Gastroesophageal sphincter (tissue), 4 donors: ENCODE results near the gene PTTG1. TPM values are rescaled to one million over a fixed set of nuclear protein-coding genes. Genes with fewer than 3 reads are reported as not detected.

Experiments
- ATAC-seq: fragments of 150-250 bp; one replicate; pipeline ENCODE4 v1.9.1; 2016; ENCODE audit warnings: mild to moderate bottlenecking, moderate library complexity
- H3K27ac ChIP-seq, 4 donors: fragments of 200-600 bp; sonication (generic) in 3 of 4; 1 replicate in 3 of 4; 2 replicates in 1 of 4; pipeline ENCODE4 v1.5.1; 2016 to 2019
- H3K27me3 ChIP-seq: fragments of 200-600 bp; sonication (generic); one replicate; pipeline ENCODE4 v1.5.1; 2019
- H3K36me3 ChIP-seq, 2 donors: fragments of 200-600 bp; sonication (generic); one replicate each; pipeline ENCODE4 v1.5.1; 2019; ENCODE audit warnings: control low read depth in 1 of 2
- H3K4me1 ChIP-seq, 3 donors: fragments of 200-600 bp; sonication (generic); 1 replicate in 2 of 3; 2 replicates in 1 of 3; pipeline ENCODE4 v1.5.1; 2016 to 2019; ENCODE audit warnings: control low read depth in 2 of 3
- H3K4me3 ChIP-seq, 2 donors: fragments of 200-600 bp; sonication (generic); one replicate each; pipeline ENCODE4 v1.5.1; 2019; ENCODE audit warnings: mild to moderate bottlenecking in 1 of 2, moderate library complexity in 1 of 2
- H3K9me3 ChIP-seq, 3 donors: fragments of 200-600 bp; sonication (generic); one replicate each; pipeline ENCODE4 v1.5.1; 2017 to 2019; ENCODE audit warnings: control low read depth in 2 of 3
- CTCF ChIP-seq, 4 experiments: fragments of 200-600 bp in 2 of 4; fragments of 450-650 bp in 2 of 4; sonication (generic) in 1 of 4; IDR thresholded peaks; one replicate each; pipeline ENCODE4 v1.5.1; 2017 to 2019; ENCODE audit warnings: antibody characterized with exemption in 4 of 4, mild to moderate bottlenecking in 2 of 4, moderate library complexity in 2 of 4
- EP300 ChIP-seq: sonication (generic); formaldehyde crosslinking; IDR thresholded peaks from one replicate; pipeline ENCODE4 v1.6.1; 2017; ENCODE audit warnings: antibody characterized with exemption, mild to moderate bottlenecking
- POLR2A ChIP-seq, 2 donors: fragments of 450-650 bp; IDR thresholded peaks; one replicate each; pipeline ENCODE4 v1.6.1; 2017; ENCODE audit warnings: antibody characterized with exemption in 2 of 2, mild to moderate bottlenecking in 2 of 2, moderate library complexity in 1 of 2
- POLR2AphosphoS5 ChIP-seq: sonication (generic); formaldehyde crosslinking; IDR thresholded peaks from one replicate; pipeline ENCODE4 v1.6.1; 2017; ENCODE audit warnings: antibody characterized with exemption
- WGBS, 2 donors: methylation state at CpG; one replicate each; pipeline ENCODE4 v1.1.5; 2018; ENCODE audit warnings: low coverage in 1 of 2; 5-methylcytosine and 5-hydroxymethylcytosine counted together
- total RNA-seq, 4 donors: library from RNA; depleted of rRNA; stranded (reverse); fragments of >200 nt; gene quantifications; one replicate each; pipeline ENCODE4 v1.1.0, GENCODE V29; 2016

PTTG1 gene
- total RNA-seq, 4 donors from 2014 or later = 3.5 to 31.8 (median 4.8) TPM

GRCh38 chr5:160398806-160399205, 22.8 kb upstream of the PTTG1 start:
- peak overlapping the region in 3 of 4 donors; percentile 14 to 95 (median 19) for H3K27ac ChIP-seq

DNA sequence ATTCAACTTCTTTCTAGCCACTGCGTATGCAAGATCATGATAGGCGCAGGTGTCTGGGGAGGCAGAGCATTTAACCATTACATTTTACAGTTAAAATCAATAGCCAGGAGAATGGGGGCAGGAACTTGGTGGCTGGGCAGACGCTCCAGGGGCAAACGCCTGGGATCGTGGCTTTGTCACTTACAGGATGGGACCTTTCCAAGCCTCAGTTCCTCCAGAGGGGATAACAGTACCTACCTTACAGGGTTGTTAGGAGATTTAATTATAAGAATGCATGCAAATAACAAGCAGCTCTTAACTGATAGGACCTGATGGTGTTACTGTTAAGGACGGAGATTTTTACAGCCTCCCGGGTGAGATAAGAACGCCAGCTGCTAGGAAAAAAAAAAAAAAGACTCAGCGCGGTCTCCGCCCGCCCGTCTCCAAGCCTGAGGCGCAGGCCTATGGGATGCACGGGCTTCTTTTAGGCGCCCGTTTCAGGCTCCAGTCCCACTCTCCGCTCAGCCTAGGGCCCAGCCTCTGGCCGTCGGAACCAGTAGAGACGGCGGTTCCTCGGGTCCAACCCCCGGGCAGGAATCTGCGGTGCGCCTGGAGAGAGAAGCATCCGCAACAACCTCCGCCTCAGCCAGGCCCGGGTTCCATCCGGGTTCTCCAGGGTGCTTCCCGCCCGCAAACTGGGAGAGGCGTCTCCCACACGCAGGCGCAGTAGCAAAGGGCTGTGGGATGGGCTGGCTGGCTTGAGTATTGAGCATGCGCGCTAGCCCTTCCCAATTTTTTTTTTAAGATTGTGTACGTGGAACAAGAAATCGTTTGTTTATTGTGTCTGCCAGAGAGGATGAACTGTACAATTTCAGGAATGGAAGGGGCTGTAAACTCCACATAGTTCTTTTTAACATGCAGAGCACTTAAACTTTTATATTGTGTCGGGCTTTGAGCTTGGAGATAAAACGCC, 22.0 kb upstream of the PTTG1 start, which contains the start of gene FAM200C:
FAM200C (minus strand) TSS at position 653 of the 952 bp plus-strand sequence. CDS start 4,564 bp downstream, outside the sequence.
- H3K9me3 ChIP-seq = no peaks in the 10 kb centered on the region
- peaks cover 8 to 42% of the 10 kb centered on the region in 2 donors for H3K36me3 ChIP-seq
- ATAC-seq = peak; percentile 99
- no peaks in the 10 kb centered on the region for H3K27me3 ChIP-seq
- TF ChIP-seq EP300 (no peak), CTCF (IDR thresholded peaks at IDR 0.05) (no peak), POLR2AphosphoS5 (peak; percentile 96), POLR2A (IDR thresholded peaks at IDR 0.05) (peak; percentile 87 to 92)
- peak within 1 kb of the TSS; percentile 57 to 95 (median 90) for H3K27ac ChIP-seq
- 0 to 2% methylated on average over 8 to 27 of the region's 41 CpGs for WGBS, 2 donors
- H3K4me1 ChIP-seq = peaks cover 0 to 51% (median 3%) of the 10 kb centered on the region in 3 donors
- H3K4me3 ChIP-seq = peak within 1 kb of the TSS; percentile 43 to 75

More at GRCh38 chr5:160398806-160399205, 22.8 kb upstream of the PTTG1 start:
- Histone ChIP-seq H3K36me3 (peaks cover 6 to 36% of the 10 kb centered on the region in 2 donors), H3K9me3 (no peaks in the 10 kb centered on the region), H3K27me3 (no peaks in the 10 kb centered on the region), H3K4me3 (peak overlapping the region; percentile 43 to 75), H3K4me1 (peaks cover 0 to 53% (median 3%) of the 10 kb centered on the region in 3 donors)
- no peak for ATAC-seq
- TF ChIP-seq CTCF (IDR thresholded peaks at IDR 0.05) = no peak
- TF ChIP-seq POLR2AphosphoS5 = no peak
- TF ChIP-seq POLR2A (IDR thresholded peaks at IDR 0.05) = no peak
- TF ChIP-seq EP300 = no peak
- 25 to 29% methylated on average over 4 of the region's 4 CpGs for WGBS, 2 donors

DNA sequence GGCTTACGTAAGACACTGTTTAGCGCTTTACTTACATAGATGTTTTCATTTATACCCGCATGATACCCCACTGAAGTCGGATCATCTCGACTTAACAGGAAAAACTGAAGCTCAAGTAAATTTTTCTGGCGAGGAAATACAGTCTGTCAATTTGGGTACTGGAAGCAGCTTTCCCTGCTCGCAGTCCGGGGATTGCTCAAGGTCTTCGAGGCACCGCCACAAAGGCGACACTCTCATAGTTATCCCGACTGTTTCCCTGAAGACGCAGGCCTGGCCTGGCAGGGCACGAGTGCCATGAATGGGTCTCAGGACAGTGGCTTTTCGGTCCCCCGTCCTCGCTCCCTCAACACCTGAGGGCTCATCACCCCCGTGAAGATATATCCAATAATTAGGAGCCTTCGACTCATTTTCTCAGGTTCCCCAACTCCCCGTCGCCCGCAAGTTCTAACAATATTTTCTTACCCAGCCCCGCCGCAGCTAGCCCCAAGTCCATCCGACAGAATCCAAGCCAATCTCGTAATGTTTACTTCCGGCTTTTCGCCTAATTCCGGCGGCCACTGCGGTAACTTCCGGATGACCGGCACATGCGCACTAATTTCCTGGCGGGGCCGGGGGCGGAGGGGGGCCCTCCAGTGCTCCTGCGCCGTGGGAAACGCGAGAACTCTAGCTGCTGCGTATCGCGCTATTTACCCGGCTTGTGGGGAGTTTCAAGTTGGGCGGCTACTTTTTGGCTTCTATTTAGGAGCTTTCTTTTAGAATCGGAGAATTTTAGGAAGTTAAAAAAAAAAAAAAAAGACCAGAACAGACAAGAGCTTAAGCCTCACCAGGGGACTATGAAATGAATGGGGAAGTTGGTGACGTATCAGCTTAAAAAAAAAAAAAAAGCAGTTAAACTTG, 2.8 kb upstream of the PTTG1 start, which contains the start of gene SLU7:
SLU7 (minus strand) TSS at position 521 of the 897 bp plus-strand sequence. CDS start 3,787 bp downstream, outside the sequence.
- WGBS, 2 donors = 0 to 1% methylated on average over 9 to 45 of the region's 48 CpGs

More for the DNA sequence above, 2.8 kb upstream of the PTTG1 start, which contains the start of gene SLU7:
- H3K4me3 ChIP-seq = peak within 1 kb of the TSS; percentile 75 to 79
- TF ChIP-seq POLR2A (IDR thresholded peaks at IDR 0.05) = peak; percentile 25 to 73
- TF ChIP-seq CTCF (IDR thresholded peaks at IDR 0.05) = no peak
- TF ChIP-seq EP300 = no peak
- peak; percentile 82 for TF ChIP-seq POLR2AphosphoS5
- peaks cover 8 to 54% (median 12%) of the 10 kb centered on the region in 3 donors for H3K4me1 ChIP-seq
- peak; percentile 94 for ATAC-seq
- H3K9me3 ChIP-seq = no peaks in the 10 kb centered on the region
- no peaks in the 10 kb centered on the region for H3K27me3 ChIP-seq
- H3K36me3 ChIP-seq = peaks cover 0 to 19% of the 10 kb centered on the region in 2 donors
- H3K27ac ChIP-seq = peak within 1 kb of the TSS; percentile 76 to 90 (median 90)
